ENCODE measurements around the gene RPH3AL.

RPH3AL gene

GRCh38 chr17:356671-357434 is 4.2 kb upstream of the RPH3AL start:
- Histone ChIP-seq H3K4me3 (ENCODE audit: severe bottlenecking) (no peak overlapping the region), H3K27ac (ENCODE audit: poor library complexity, severe bottlenecking) (no peak overlapping the region), H3K27me3 (ENCODE audit: insufficient read depth, poor library complexity, severe bottlenecking) (no peaks in the 10 kb centered on the region), H3K9me3 (ENCODE audit: severe bottlenecking) (no peaks in the 10 kb centered on the region), H3K4me1 (ENCODE audit: insufficient read depth, poor library complexity, severe bottlenecking) (peaks cover under 1% of the 10 kb centered on the region), H3K36me3 (ENCODE audit: low read depth) (no peaks in the 10 kb centered on the region)
- no peak for TF ChIP-seq CTCF (IDR thresholded peaks at IDR 0.05; ENCODE audit: poor library complexity, severe bottlenecking)
- DNase-seq (ENCODE audit: low spot score) = no peak
- ATAC-seq (ENCODE audit: low read depth) = no peak

- peaks cover 20% of the 10 kb centered on the region for H3K4me1 ChIP-seq (ENCODE audit: insufficient read depth, poor library complexity, severe bottlenecking)
- no peaks in the 10 kb centered on the region for H3K27me3 ChIP-seq (ENCODE audit: insufficient read depth, poor library complexity, severe bottlenecking)
- no peak overlapping the region for H3K27ac ChIP-seq (ENCODE audit: poor library complexity, severe bottlenecking)
- H3K9me3 ChIP-seq (ENCODE audit: severe bottlenecking) = no peaks in the 10 kb centered on the region
- TF ChIP-seq CTCF (IDR thresholded peaks at IDR 0.05; ENCODE audit: poor library complexity, severe bottlenecking) = no peak
- no peaks in the 10 kb centered on the region for H3K36me3 ChIP-seq (ENCODE audit: low read depth)
- ATAC-seq (ENCODE audit: low read depth) (0 out of 3 replicates have a peak, but pooled peaks have one; percentile 32), DNase-seq (ENCODE audit: low spot score) (no peak)
- H3K4me3 ChIP-seq (ENCODE audit: severe bottlenecking) = no peak overlapping the region
Observed at GRCh38 chr17:354651-355556, 2.3 kb upstream of the RPH3AL start.

GRCh38 chr17:353838-354234 is 1.2 kb upstream of the RPH3AL start:
- Histone ChIP-seq H3K27me3 (ENCODE audit: insufficient read depth, poor library complexity, severe bottlenecking) (no peaks in the 10 kb centered on the region), H3K4me1 (ENCODE audit: insufficient read depth, poor library complexity, severe bottlenecking) (peaks cover 31% of the 10 kb centered on the region), H3K36me3 (ENCODE audit: low read depth) (no peaks in the 10 kb centered on the region), H3K9me3 (ENCODE audit: severe bottlenecking) (no peaks in the 10 kb centered on the region), H3K27ac (ENCODE audit: poor library complexity, severe bottlenecking) (no peak overlapping the region), H3K4me3 (ENCODE audit: severe bottlenecking) (no peak overlapping the region)
- no peak for ATAC-seq (ENCODE audit: low read depth)
- no peak for DNase-seq (ENCODE audit: low spot score)
- TF ChIP-seq CTCF (IDR thresholded peaks at IDR 0.05; ENCODE audit: poor library complexity, severe bottlenecking) = no peak

GRCh38 chr17:353213-353837 is 718 bp upstream of the RPH3AL start:
- no peak for DNase-seq (ENCODE audit: low spot score)
- Histone ChIP-seq H3K4me3 (ENCODE audit: severe bottlenecking) (no peak overlapping the region), H3K27ac (ENCODE audit: poor library complexity, severe bottlenecking) (no peak overlapping the region)

More at GRCh38 chr17:353213-353837, 718 bp upstream of the RPH3AL start:
- H3K36me3 ChIP-seq (ENCODE audit: low read depth) = no peaks in the 10 kb centered on the region
- TF ChIP-seq CTCF (IDR thresholded peaks at IDR 0.05; ENCODE audit: poor library complexity, severe bottlenecking) = no peak
- H3K4me1 ChIP-seq (ENCODE audit: insufficient read depth, poor library complexity, severe bottlenecking) = peaks cover 36% of the 10 kb centered on the region
- no peaks in the 10 kb centered on the region for H3K27me3 ChIP-seq (ENCODE audit: insufficient read depth, poor library complexity, severe bottlenecking)
- H3K9me3 ChIP-seq (ENCODE audit: severe bottlenecking) = no peaks in the 10 kb centered on the region
- ATAC-seq (ENCODE audit: low read depth) = no peak
